IgD-negative memory B cell (primary cell): Measurements from ENCODE around the gene ATG5. TPM values are rescaled to one million over a fixed set of nuclear protein-coding genes. Genes with fewer than 3 reads are reported as not detected.
A peak's percentile ranks its signal among the peaks of the same experiment; 100 is the strongest.

Experiments
- H3K27ac Mint-ChIP-seq, 3 donors: one replicate each; pipeline ENCODE4 v1.8.0; 2020 to 2022; ENCODE audit warnings: mild to moderate bottlenecking in 3 of 3, mixed read lengths in 3 of 3, moderate library complexity in 1 of 3
- H3K27me3 Mint-ChIP-seq: one replicate; pipeline ENCODE4 v1.8.0; 2021; ENCODE audit warnings: mixed read lengths
- H3K36me3 Mint-ChIP-seq: one replicate; pipeline ENCODE4 v1.8.0; 2020; ENCODE audit warnings: mild to moderate bottlenecking, mixed read lengths
- H3K4me1 Mint-ChIP-seq, 3 donors: one replicate each; pipeline ENCODE4 v1.8.0; 2020 to 2022; ENCODE audit warnings: mixed read lengths in 3 of 3, mild to moderate bottlenecking in 1 of 3
- H3K4me3 Mint-ChIP-seq, 4 donors: one replicate each; pipeline ENCODE4 v1.8.0; 2020 to 2022; ENCODE audit warnings: mild to moderate bottlenecking in 4 of 4, mixed read lengths in 4 of 4, moderate library complexity in 3 of 4
- H3K9me3 Mint-ChIP-seq, 3 donors: one replicate each; pipeline ENCODE4 v1.8.0; 2020 to 2021; ENCODE audit warnings: mixed read lengths in 3 of 3, mild to moderate bottlenecking in 1 of 3
- polyA plus RNA-seq: library from polyadenylated mRNA; unstranded; fragments of 300-500 nt; fragmentation: Illumina TruSeq; gene quantifications from one replicate; pipeline ENCODE4 v1.2.3, GENCODE V29; 2021

The ATG5 gene
- polyA plus RNA-seq, 1 donor from 2014 or later, result 31.4 TPM

- Mint-ChIP-seq H3K9me3 (no peaks in the 10 kb centered on the region), H3K36me3 (peaks cover 4% of the 10 kb centered on the region), H3K4me3 (peak overlapping the region in 1 of 4 donors; percentile 2), H3K27ac (peak overlapping the region in 2 of 3 donors; percentile 32 to 48), H3K4me1 (peaks cover 4 to 19% (median 9%) of the 10 kb centered on the region in 3 donors), H3K27me3 (no peaks in the 10 kb centered on the region)
Measured at GRCh38 chr6:106181664-106182418, 143.7 kb downstream of the ATG5 start.

- H3K36me3 Mint-ChIP-seq, result peaks cover 4% of the 10 kb centered on the region
- no peaks in the 10 kb centered on the region for H3K9me3 Mint-ChIP-seq
- H3K27me3 Mint-ChIP-seq, result no peaks in the 10 kb centered on the region
- peaks cover 4 to 17% (median 14%) of the 10 kb centered on the region in 3 donors for H3K4me1 Mint-ChIP-seq
- peak overlapping the region in 1 of 3 donors; percentile 36 for H3K27ac Mint-ChIP-seq
- no peak overlapping the region for H3K4me3 Mint-ChIP-seq
Measured at GRCh38 chr6:106180208-106180607, 145.4 kb downstream of the ATG5 start.

GRCh38 chr6:106178900-106179299 is 146.7 kb downstream of the ATG5 start:
- peaks cover 4% of the 10 kb centered on the region for H3K36me3 Mint-ChIP-seq
- H3K27ac Mint-ChIP-seq, result no peak overlapping the region
- H3K9me3 Mint-ChIP-seq, result no peaks in the 10 kb centered on the region
- no peak overlapping the region for H3K4me3 Mint-ChIP-seq
- no peaks in the 10 kb centered on the region for H3K27me3 Mint-ChIP-seq
- H3K4me1 Mint-ChIP-seq, result peaks cover 4 to 13% (median 11%) of the 10 kb centered on the region in 3 donors

GRCh38 chr6:106177786-106178185 is 147.8 kb downstream of the ATG5 start:
- H3K4me3 Mint-ChIP-seq, result no peak overlapping the region
- H3K4me1 Mint-ChIP-seq, result peaks cover 4 to 13% (median 11%) of the 10 kb centered on the region in 3 donors
- no peak overlapping the region for H3K27ac Mint-ChIP-seq
- peaks cover 4% of the 10 kb centered on the region for H3K36me3 Mint-ChIP-seq
- H3K27me3 Mint-ChIP-seq, result no peaks in the 10 kb centered on the region
- H3K9me3 Mint-ChIP-seq, result no peaks in the 10 kb centered on the region

- peaks cover 0 to 9% (median 8%) of the 10 kb centered on the region in 3 donors for H3K4me1 Mint-ChIP-seq
- H3K36me3 Mint-ChIP-seq, result peaks cover 8% of the 10 kb centered on the region
- no peaks in the 10 kb centered on the region for H3K27me3 Mint-ChIP-seq
- peak overlapping the region in 1 of 4 donors; percentile 68 for H3K4me3 Mint-ChIP-seq
- H3K9me3 Mint-ChIP-seq, result no peaks in the 10 kb centered on the region
- no peak overlapping the region for H3K27ac Mint-ChIP-seq
Measured at GRCh38 chr6:106173124-106173879, 152.3 kb downstream of the ATG5 start.

GRCh38 chr6:106170030-106170791 is 155.3 kb downstream of the ATG5 start:
- Mint-ChIP-seq H3K4me1 (peaks cover 9% of the 10 kb centered on the region in 3 donors), H3K27me3 (no peaks in the 10 kb centered on the region), H3K36me3 (peaks cover 6% of the 10 kb centered on the region), H3K27ac (peak overlapping the region in 2 of 3 donors; percentile 39 to 61), H3K9me3 (no peaks in the 10 kb centered on the region), H3K4me3 (no peak overlapping the region)

- Mint-ChIP-seq H3K27ac (no peak overlapping the region), H3K4me1 (peaks cover 12 to 14% (median 14%) of the 10 kb centered on the region in 3 donors), H3K4me3 (no peak overlapping the region), H3K36me3 (peaks cover 6% of the 10 kb centered on the region), H3K27me3 (no peaks in the 10 kb centered on the region), H3K9me3 (no peaks in the 10 kb centered on the region)
Measured at GRCh38 chr6:106169517-106169916, 156.0 kb downstream of the ATG5 start.

GRCh38 chr6:106168097-106168888 is 157.3 kb downstream of the ATG5 start:
- peaks cover 6% of the 10 kb centered on the region for H3K36me3 Mint-ChIP-seq
- H3K4me1 Mint-ChIP-seq, result peaks cover 22 to 25% (median 23%) of the 10 kb centered on the region in 3 donors
- no peaks in the 10 kb centered on the region for H3K9me3 Mint-ChIP-seq
- H3K27ac Mint-ChIP-seq, result peak overlapping the region in 1 of 3 donors; percentile 14
- no peak overlapping the region for H3K4me3 Mint-ChIP-seq
- H3K27me3 Mint-ChIP-seq, result no peaks in the 10 kb centered on the region

- Mint-ChIP-seq H3K4me3 (peak overlapping the region in 1 of 4 donors; percentile 10), H3K9me3 (no peaks in the 10 kb centered on the region), H3K27ac (peak overlapping the region; percentile 1 to 53 (median 6)), H3K36me3 (peaks cover 8% of the 10 kb centered on the region), H3K27me3 (no peaks in the 10 kb centered on the region), H3K4me1 (peaks cover 29 to 30% (median 29%) of the 10 kb centered on the region in 3 donors)
Measured at GRCh38 chr6:106167096-106167814, 158.3 kb downstream of the ATG5 start.

- no peaks in the 10 kb centered on the region for H3K27me3 Mint-ChIP-seq
- peak overlapping the region in 2 of 4 donors; percentile 59 to 75 for H3K4me3 Mint-ChIP-seq
- peaks cover 6% of the 10 kb centered on the region for H3K36me3 Mint-ChIP-seq
- H3K9me3 Mint-ChIP-seq, result no peaks in the 10 kb centered on the region
- H3K27ac Mint-ChIP-seq, result peak overlapping the region; percentile 1 to 91 (median 46)
- peaks cover 29 to 34% (median 30%) of the 10 kb centered on the region in 3 donors for H3K4me1 Mint-ChIP-seq
Measured at GRCh38 chr6:106165885-106166485, 159.6 kb downstream of the ATG5 start.

GRCh38 chr6:106163966-106164877 is 161.3 kb downstream of the ATG5 start:
- Mint-ChIP-seq H3K27ac (peak overlapping the region; percentile 51 to 98 (median 97)), H3K4me3 (peak overlapping the region; percentile 1 to 82 (median 67)), H3K27me3 (no peaks in the 10 kb centered on the region), H3K36me3 (peaks cover 4% of the 10 kb centered on the region), H3K9me3 (no peaks in the 10 kb centered on the region), H3K4me1 (peaks cover 29 to 34% (median 30%) of the 10 kb centered on the region in 3 donors)

GRCh38 chr6:106163446-106163965 is 162.1 kb downstream of the ATG5 start:
- Mint-ChIP-seq H3K9me3 (no peaks in the 10 kb centered on the region), H3K27ac (peak overlapping the region; percentile 51 to 98 (median 97)), H3K4me3 (peak overlapping the region; percentile 1 to 82 (median 67)), H3K36me3 (peaks cover 4% of the 10 kb centered on the region), H3K4me1 (peaks cover 29 to 34% (median 30%) of the 10 kb centered on the region in 3 donors), H3K27me3 (no peaks in the 10 kb centered on the region)
